Progenitor cell of endocrine pancreas (in vitro differentiated cells): ENCODE data around the gene GFM1. TPM values are rescaled to one million over a fixed set of nuclear protein-coding genes. Genes with fewer than 3 reads are reported as not detected.
A peak's percentile ranks its signal among the peaks of the same experiment; 100 is the strongest.

ENCODE experiments used
- DNase-seq: peaks from one replicate; pipeline ENCODE4 v3.0.0; 2021; ENCODE audit warnings: low spot score; ENCODE audit not compliant: unreplicated experiment
- H3K27ac Mint-ChIP-seq: 2 replicates; pipeline ENCODE4 v1.8.0; 2021; ENCODE audit warnings: mild to moderate bottlenecking, moderate library complexity, mixed read lengths
- H3K27me3 Mint-ChIP-seq: 2 replicates; pipeline ENCODE4 v1.8.0; 2021; ENCODE audit warnings: mixed read lengths
- H3K36me3 Mint-ChIP-seq: 2 replicates; pipeline ENCODE4 v1.8.0; 2022; ENCODE audit warnings: mixed read lengths; ENCODE audit not compliant: insufficient read depth
- H3K4me1 Mint-ChIP-seq: 2 replicates; pipeline ENCODE4 v1.8.0; 2021; ENCODE audit warnings: low read depth, mixed read lengths
- H3K4me3 Mint-ChIP-seq: 2 replicates; pipeline ENCODE4 v1.8.0; 2021; ENCODE audit warnings: low read depth, mild to moderate bottlenecking, moderate library complexity, mixed read lengths
- H3K9me3 Mint-ChIP-seq: 2 replicates; pipeline ENCODE4 v1.8.0; 2021; ENCODE audit warnings: low read depth, mixed read lengths
- total RNA-seq: library from RNA; stranded (reverse); gene quantifications from 2 replicates; pipeline ENCODE4 v1.2.1, GENCODE V29; 2021
- TF ChIP-seq, protein P1 (sequence below): fragments of 200-600 bp; sonication (generic); IDR thresholded peaks from one replicate; pipeline ENCODE4 v1.5.0; 2021; ENCODE audit warnings: antibody characterized with exemption, mild to moderate bottlenecking; ENCODE audit not compliant: unreplicated experiment

The GFM1 gene
- total RNA-seq, 1 donor from 2014 or later: 33.2 TPM

DNA sequence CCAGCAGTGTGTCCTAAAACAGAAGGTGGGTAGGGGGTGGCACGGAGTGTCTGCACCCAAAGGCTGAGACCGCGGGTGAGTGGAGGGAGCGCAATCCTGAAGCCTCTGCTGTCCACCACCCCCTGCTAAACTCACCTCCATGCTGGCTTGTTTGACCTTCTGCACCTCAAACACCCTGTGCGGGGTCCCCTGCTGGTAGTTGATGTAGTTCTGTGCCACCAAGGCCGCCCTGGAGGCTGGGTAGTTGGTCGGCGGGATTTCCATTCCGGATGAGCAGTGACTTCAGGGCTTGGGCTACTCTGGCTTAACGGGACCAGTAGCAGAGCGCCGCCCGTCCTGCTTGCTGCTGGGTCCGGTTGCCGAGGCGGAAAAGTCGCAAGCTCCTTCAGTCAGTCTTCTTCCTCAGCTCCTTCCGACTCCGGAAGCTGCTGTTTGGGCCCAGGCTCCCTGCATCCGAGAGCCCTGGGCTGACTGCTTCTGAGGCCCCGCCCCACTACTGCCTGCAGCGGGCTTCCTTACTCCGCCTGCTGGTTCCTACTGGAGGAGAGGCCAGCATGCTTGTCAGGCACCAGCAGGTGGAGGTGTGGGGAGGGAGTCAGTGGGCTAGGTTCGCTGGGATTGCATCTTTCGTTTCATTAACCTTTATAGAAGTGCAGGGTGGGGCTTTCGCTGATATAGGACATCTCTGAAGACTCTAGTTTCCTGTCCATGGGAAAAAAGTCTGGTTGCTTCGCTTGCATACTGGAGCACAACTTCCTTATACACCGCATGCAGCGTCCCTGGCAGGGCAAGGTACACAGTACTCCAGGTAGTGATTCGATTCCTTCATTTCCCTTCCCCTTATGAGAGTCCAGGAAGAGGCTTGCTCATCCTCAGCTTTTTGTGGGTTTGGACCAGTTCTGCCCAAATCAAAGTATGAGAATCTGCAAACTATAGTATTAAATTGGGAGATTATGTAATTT, 28.2 kb downstream of the GFM1 start, which contains the start of gene LXN:
Gene LXN (minus strand): TSS at position 434 of the 962 bp plus-strand sequence. CDS start 170 bp downstream, at position 264.
- DNase-seq: peak; percentile 79
- H3K27ac Mint-ChIP-seq: peak within 1 kb of the TSS; percentile 96
- H3K4me1 Mint-ChIP-seq: peaks cover 14% of the 10 kb centered on the region
- H3K36me3 Mint-ChIP-seq: peaks cover 5% of the 10 kb centered on the region
- H3K9me3 Mint-ChIP-seq: no peaks in the 10 kb centered on the region
- peak within 1 kb of the TSS; percentile 88 for H3K4me3 Mint-ChIP-seq
- H3K27me3 Mint-ChIP-seq: no peaks in the 10 kb centered on the region
- TF ChIP-seq, protein P1, sequence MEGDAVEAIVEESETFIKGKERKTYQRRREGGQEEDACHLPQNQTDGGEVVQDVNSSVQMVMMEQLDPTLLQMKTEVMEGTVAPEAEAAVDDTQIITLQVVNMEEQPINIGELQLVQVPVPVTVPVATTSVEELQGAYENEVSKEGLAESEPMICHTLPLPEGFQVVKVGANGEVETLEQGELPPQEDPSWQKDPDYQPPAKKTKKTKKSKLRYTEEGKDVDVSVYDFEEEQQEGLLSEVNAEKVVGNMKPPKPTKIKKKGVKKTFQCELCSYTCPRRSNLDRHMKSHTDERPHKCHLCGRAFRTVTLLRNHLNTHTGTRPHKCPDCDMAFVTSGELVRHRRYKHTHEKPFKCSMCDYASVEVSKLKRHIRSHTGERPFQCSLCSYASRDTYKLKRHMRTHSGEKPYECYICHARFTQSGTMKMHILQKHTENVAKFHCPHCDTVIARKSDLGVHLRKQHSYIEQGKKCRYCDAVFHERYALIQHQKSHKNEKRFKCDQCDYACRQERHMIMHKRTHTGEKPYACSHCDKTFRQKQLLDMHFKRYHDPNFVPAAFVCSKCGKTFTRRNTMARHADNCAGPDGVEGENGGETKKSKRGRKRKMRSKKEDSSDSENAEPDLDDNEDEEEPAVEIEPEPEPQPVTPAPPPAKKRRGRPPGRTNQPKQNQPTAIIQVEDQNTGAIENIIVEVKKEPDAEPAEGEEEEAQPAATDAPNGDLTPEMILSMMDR: peak; percentile 70

DNA sequence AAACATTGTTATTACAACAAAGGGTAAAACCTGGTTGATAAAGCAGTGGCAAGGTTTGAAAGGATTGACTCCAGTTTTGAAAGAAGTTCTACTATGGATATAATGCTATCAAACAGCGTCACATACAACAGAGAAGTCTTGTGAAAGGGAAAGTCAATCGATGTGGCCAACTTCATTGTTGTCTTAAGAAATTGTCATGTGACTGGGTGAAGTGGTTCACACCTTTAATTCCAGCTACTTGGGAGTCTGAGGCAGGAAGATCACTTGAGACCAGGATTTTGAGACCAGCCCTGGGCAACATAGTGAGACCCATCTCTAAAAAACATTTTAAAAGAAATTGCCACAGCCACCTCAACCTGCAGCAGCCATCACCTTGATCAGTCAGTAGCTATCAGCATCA, 34.4 kb downstream of the GFM1 start:
- TF ChIP-seq, protein P1: no peak
- H3K4me3 Mint-ChIP-seq: no peak overlapping the region

DNA sequence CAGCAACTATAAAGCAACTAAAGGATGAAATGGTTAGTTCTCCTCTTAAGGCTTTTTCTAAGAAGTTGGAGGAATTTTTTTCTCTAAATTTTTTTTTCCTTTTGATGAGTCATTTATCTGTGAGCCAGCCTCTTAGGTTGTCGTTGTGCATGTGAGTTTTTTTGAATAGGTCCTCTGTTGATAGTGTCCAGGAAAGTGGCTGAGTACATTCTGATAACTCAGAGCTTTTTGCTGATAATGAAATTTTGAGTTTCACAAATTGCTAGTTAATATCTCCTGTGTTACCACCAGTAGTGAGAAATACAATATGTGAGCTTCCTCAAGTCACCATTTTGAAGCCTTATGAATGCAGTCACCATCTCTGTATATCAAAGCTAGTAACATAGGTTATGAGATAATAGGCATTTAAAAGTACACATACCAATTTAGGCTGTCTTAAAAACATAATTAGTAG, 35.2 kb downstream of the GFM1 start:
- Mint-ChIP-seq H3K27ac (no peak overlapping the region), H3K9me3 (no peaks in the 10 kb centered on the region), H3K4me3 (no peak overlapping the region), H3K36me3 (peaks cover 5% of the 10 kb centered on the region), H3K4me1 (no peaks in the 10 kb centered on the region), H3K27me3 (no peaks in the 10 kb centered on the region)
- no peak for DNase-seq
- TF ChIP-seq, protein P1: no peak

More for the DNA sequence above, 34.4 kb downstream of the GFM1 start:
- Mint-ChIP-seq H3K27me3 (no peaks in the 10 kb centered on the region), H3K27ac (no peak overlapping the region), H3K36me3 (peaks cover 5% of the 10 kb centered on the region), H3K9me3 (no peaks in the 10 kb centered on the region), H3K4me1 (no peaks in the 10 kb centered on the region)
- no peak for DNase-seq

DNA sequence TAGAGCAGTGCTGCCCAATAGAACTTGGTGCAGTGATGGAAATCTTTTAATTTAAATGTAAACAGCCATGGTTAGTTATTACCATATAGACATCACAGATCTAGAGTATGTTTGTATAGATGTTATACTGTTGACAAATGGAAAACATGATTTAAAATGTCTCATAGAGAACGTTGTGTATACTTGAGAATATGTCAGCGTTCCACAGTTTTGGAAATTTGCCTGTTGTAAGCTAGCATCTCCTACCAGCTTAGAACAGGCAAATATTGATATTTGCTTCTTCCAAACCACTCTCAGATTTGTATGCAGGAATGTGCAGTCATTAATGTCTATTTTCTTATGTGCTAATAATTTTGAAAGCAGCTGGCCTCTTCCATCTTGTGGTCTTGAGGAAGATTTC, 36.5 kb downstream of the GFM1 start:
- Mint-ChIP-seq H3K9me3 (no peaks in the 10 kb centered on the region), H3K27ac (no peak overlapping the region), H3K4me3 (no peak overlapping the region), H3K4me1 (no peaks in the 10 kb centered on the region), H3K27me3 (no peaks in the 10 kb centered on the region), H3K36me3 (peaks cover 5% of the 10 kb centered on the region)
- DNase-seq: no peak
- TF ChIP-seq, protein P1: no peak

DNA sequence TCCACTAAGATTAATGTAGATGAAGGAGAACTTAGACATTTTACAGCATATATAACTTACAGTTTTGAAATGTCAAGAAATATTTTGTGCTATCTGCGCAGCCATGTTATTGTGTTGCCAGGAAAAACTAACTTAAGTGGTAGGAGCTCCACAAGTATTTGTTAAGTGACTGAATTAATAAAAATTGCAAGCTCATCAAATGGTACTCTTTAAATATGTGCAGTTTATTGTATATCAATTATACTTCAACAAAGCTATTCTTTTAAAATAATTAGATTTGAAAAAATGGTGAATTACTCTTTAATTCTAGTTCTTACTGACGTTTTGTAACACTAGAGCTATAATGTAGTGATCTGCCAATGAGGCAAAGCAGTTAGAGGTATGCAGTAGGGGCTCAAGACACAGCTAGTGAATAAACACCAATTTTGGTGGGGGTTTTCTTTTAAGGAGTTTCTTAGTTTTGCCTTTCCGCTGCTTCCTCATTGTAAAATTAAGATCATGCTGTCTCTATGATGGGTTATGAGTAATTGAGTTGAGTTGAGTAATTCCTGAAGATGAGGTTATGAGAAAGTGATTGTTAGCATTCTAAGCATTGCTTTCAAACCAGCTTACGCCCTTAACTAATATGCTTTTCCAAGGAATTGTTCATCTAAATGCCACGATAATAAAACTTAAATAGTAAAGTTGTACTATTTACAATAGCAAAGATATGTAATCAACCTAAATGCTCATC, 39.1 kb downstream of the GFM1 start:
- Mint-ChIP-seq H3K4me1 (no peaks in the 10 kb centered on the region), H3K27me3 (no peaks in the 10 kb centered on the region), H3K9me3 (no peaks in the 10 kb centered on the region), H3K27ac (no peak overlapping the region), H3K36me3 (no peaks in the 10 kb centered on the region), H3K4me3 (no peak overlapping the region)
- no peak for DNase-seq
- TF ChIP-seq, protein P1: no peak
